DOHH2 (cell line): ENCODE results near the gene DKK2.

ENCODE experiments used
- H3F3A ChIP-seq: fragments of 200-600 bp; sonication (generic), shearing (Covaris generic); 2 replicates; pipeline ENCODE4 v1.6.0; 2016; ENCODE audit warnings: antibody characterized with exemption, mild to moderate bottlenecking; ENCODE audit not compliant: control insufficient read depth, insufficient read depth
- H3K27ac ChIP-seq: fragments of 200-600 bp; sonication (generic); 2 replicates; pipeline ENCODE4 v1.5.1; 2014; ENCODE audit warnings: low read depth, mild to moderate bottlenecking, low read length, moderate library complexity
- H3K27me3 ChIP-seq: fragments of 200-600 bp; sonication (generic); 2 replicates; pipeline ENCODE4 v1.6.1; 2014; ENCODE audit warnings: mild to moderate bottlenecking, low read length, mixed read lengths; ENCODE audit not compliant: control insufficient read depth
- H3K36me3 ChIP-seq: fragments of 200-600 bp; sonication (generic); 2 replicates; pipeline ENCODE4 v1.6.1; 2014; ENCODE audit warnings: mild to moderate bottlenecking, low read length, moderate library complexity, mixed read lengths; ENCODE audit not compliant: control insufficient read depth
- H3K4me1 ChIP-seq: fragments of 200-600 bp; sonication (generic); 2 replicates; pipeline ENCODE4 v1.6.1; 2014; ENCODE audit warnings: mild to moderate bottlenecking, low read length, mixed read lengths; ENCODE audit not compliant: control insufficient read depth
- H3K4me2 ChIP-seq: fragments of 200-600 bp; sonication (generic); 2 replicates; pipeline ENCODE4 v1.6.0; 2014; ENCODE audit warnings: mild to moderate bottlenecking, low read length, moderate library complexity
- H3K4me3 ChIP-seq: fragments of 200-600 bp; sonication (generic); 2 replicates; pipeline ENCODE4 v1.5.1; 2014; ENCODE audit warnings: mild to moderate bottlenecking, low read length, mixed read lengths
- H3K79me2 ChIP-seq: fragments of 200-600 bp; sonication (generic); 2 replicates; pipeline ENCODE4 v1.6.1; 2014; ENCODE audit warnings: mild to moderate bottlenecking, low read length, mixed read lengths; ENCODE audit not compliant: control insufficient read depth
- H3K9me2 ChIP-seq: fragments of 200-600 bp; sonication (generic); replicated peaks from 2 replicates; pipeline ENCODE4 v1.6.1; 2014; ENCODE audit warnings: mild to moderate bottlenecking, low read length, mixed read lengths; ENCODE audit not compliant: control insufficient read depth
- H3K9me3 ChIP-seq: fragments of 200-600 bp; sonication (generic); 2 replicates; pipeline ENCODE4 v1.6.1; 2014; ENCODE audit warnings: antibody characterized with exemption, low read length, mixed read lengths; ENCODE audit not compliant: control insufficient read depth, insufficient read depth
- H4K20me1 ChIP-seq: fragments of 200-600 bp; sonication (generic); 2 replicates; pipeline ENCODE4 v1.6.0; 2014; ENCODE audit warnings: low read depth, mild to moderate bottlenecking, antibody characterized with exemption, low read length, moderate library complexity; ENCODE audit not compliant: control insufficient read depth, insufficient read depth
- EZH2phosphoT487 ChIP-seq: fragments of 200-600 bp; sonication (generic); IDR thresholded peaks from 2 replicates; pipeline ENCODE4 v1.6.1; 2017; ENCODE audit warnings: borderline replicate concordance, mild to moderate bottlenecking, antibody characterized with exemption, low read length, moderate library complexity, mixed read lengths
- TF ChIP-seq, protein P1 (sequence below): fragments of 200-600 bp; sonication (generic); IDR thresholded peaks from one replicate; pipeline ENCODE4 v1.5.1; 2014; ENCODE audit warnings: antibody characterized with exemption, mild to moderate bottlenecking, low read depth, low read length; ENCODE audit not compliant: poor library complexity, severe bottlenecking

The DKK2 gene

DNA sequence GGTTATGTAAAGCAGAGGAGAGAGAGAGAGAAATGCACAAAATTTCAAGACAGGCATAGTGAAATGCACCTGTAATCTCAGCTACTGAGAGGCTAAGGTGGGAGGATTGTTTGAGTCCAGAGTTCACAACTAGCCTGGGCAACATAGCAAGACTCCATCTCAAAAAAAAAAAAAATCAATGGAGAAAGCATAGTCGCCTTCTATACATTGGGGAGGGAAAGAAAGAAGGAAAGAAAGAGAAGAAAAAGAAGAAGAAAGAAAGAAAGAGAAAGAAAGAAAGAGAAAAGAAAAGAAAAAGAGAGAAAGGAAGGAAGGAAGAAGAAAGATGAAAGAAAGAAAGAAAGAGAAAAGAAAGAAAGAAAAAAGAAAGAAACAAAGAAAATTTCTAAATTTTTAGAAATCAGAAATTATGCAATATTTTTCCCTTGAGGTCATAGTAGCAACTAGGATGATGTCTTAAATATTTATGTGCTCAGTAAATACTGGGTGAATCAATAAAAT, 53.4 kb downstream of the DKK2 start:
- no peaks in the 10 kb centered on the region for H3K79me2 ChIP-seq
- no peaks in the 10 kb centered on the region for H3K27me3 ChIP-seq
- H3K27ac ChIP-seq, result no peak overlapping the region
- H3K4me2 ChIP-seq, result no peak overlapping the region
- H3F3A ChIP-seq, result no peaks in the 10 kb centered on the region
- no peaks in the 10 kb centered on the region for H4K20me1 ChIP-seq
- no peaks in the 10 kb centered on the region for H3K36me3 ChIP-seq
- no peaks in the 10 kb centered on the region for H3K9me2 ChIP-seq
- no peak overlapping the region for H3K4me3 ChIP-seq
- H3K4me1 ChIP-seq, result no peaks in the 10 kb centered on the region
- H3K9me3 ChIP-seq, result no peaks in the 10 kb centered on the region
- no peak for TF ChIP-seq EZH2phosphoT487
- TF ChIP-seq, protein P1, sequence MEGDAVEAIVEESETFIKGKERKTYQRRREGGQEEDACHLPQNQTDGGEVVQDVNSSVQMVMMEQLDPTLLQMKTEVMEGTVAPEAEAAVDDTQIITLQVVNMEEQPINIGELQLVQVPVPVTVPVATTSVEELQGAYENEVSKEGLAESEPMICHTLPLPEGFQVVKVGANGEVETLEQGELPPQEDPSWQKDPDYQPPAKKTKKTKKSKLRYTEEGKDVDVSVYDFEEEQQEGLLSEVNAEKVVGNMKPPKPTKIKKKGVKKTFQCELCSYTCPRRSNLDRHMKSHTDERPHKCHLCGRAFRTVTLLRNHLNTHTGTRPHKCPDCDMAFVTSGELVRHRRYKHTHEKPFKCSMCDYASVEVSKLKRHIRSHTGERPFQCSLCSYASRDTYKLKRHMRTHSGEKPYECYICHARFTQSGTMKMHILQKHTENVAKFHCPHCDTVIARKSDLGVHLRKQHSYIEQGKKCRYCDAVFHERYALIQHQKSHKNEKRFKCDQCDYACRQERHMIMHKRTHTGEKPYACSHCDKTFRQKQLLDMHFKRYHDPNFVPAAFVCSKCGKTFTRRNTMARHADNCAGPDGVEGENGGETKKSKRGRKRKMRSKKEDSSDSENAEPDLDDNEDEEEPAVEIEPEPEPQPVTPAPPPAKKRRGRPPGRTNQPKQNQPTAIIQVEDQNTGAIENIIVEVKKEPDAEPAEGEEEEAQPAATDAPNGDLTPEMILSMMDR, result no peak

DNA sequence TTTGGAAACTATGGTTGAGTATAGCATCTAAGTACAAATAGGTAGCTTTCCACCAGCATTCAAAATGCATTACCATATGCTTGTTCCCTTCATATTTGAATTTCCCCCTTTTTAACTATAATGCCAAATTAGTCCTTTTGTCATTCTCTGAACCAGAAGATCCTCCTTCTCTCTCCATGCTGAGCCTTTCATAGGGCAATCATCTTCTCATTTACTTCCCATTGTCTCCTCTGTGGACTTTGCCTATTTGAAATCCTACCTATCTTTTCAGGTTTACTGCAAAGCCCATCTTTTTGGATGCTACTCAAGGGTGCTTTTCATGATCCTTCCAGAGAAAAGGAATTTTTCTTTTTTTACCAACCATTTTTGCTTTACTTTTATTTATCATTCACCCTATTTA, 54.7 kb downstream of the DKK2 start:
- H3K36me3 ChIP-seq, result no peaks in the 10 kb centered on the region
- H3K79me2 ChIP-seq, result no peaks in the 10 kb centered on the region
- H3K9me3 ChIP-seq, result no peaks in the 10 kb centered on the region
- H3K9me2 ChIP-seq, result no peaks in the 10 kb centered on the region
- H3K4me3 ChIP-seq, result no peak overlapping the region
- H4K20me1 ChIP-seq, result no peaks in the 10 kb centered on the region
- no peak overlapping the region for H3K4me2 ChIP-seq
- H3K27me3 ChIP-seq, result no peaks in the 10 kb centered on the region
- TF ChIP-seq, protein P1, result no peak
- no peak for TF ChIP-seq EZH2phosphoT487
- no peaks in the 10 kb centered on the region for H3K4me1 ChIP-seq
- no peak overlapping the region for H3K27ac ChIP-seq
- no peaks in the 10 kb centered on the region for H3F3A ChIP-seq

DNA sequence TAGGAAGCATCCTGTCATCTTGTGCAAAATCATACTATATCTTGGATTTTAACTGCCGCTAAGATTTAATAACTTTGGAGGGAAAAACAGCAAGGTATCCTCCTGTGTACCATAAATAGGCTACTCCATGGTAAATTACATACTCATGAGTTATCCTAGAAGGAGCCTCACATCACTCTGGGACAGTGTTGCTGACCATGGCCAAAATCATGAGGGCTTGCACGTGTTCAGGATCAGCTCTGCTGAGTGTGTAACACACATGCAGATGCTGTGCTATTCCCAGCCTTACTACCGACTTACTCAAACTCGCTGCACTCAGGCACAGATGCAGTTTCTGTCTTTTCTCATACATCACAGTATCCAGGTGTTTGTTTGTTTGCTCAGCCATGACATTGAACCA, 56.6 kb downstream of the DKK2 start:
- no peak for TF ChIP-seq EZH2phosphoT487
- TF ChIP-seq, protein P1, result no peak
- no peak overlapping the region for H3K4me2 ChIP-seq
- H3K27me3 ChIP-seq, result no peaks in the 10 kb centered on the region
- no peak overlapping the region for H3K27ac ChIP-seq
- H3K4me3 ChIP-seq, result no peak overlapping the region
- H3K9me3 ChIP-seq, result no peaks in the 10 kb centered on the region
- H3K4me1 ChIP-seq, result no peaks in the 10 kb centered on the region
- H3K79me2 ChIP-seq, result no peaks in the 10 kb centered on the region
- no peaks in the 10 kb centered on the region for H3K36me3 ChIP-seq
- H4K20me1 ChIP-seq, result no peaks in the 10 kb centered on the region
- no peaks in the 10 kb centered on the region for H3K9me2 ChIP-seq
- H3F3A ChIP-seq, result no peaks in the 10 kb centered on the region
